Measurements from ENCODE around the gene SUB1. TPM values are rescaled to one million over a fixed set of nuclear protein-coding genes. Genes with fewer than 3 reads are reported as not detected.
"Not testable (repeated sequence)": the region's sequence is repeated elsewhere in the genome, so short reads cannot be mapped to it uniquely, and the experiment has no call there.

The SUB1 gene
- total RNA-seq, 3 donors from 2014 or later (not counting 1 experiment from before 2014, with no cell fraction given): 330 to 352 (median 338) TPM

DNA sequence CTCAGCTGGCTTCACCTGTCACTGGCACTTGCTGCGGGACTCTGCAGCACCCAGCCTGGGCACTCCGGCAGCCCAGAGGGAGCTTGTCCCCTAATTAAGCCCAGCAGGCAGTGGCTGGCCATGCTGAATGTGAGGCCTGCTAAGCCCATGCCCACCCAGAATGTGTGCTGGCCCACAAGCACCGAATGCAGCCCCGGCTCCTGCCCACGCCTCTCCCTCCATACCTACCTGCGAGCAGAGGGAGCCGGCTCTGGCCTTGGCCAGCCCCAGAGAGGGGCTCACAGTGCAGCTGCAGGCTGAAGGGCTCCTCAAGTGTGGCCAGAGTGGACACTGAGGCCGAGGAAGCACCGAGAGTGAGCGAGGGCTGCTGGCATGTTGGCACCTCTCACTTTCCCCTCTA, 32.4 kb upstream of the SUB1 start:
- Mint-ChIP-seq H3K4me1 (no peaks in the 10 kb centered on the region), H3K36me3 (no peaks in the 10 kb centered on the region), H3K9me3 (peaks cover 0 to 3% of the 10 kb centered on the region in 2 donors), H3K27ac (no peak overlapping the region), H3K27me3 (ENCODE audit: low read depth in 2 of 2) (peaks cover 0 to 4% of the 10 kb centered on the region in 2 donors), H3K4me3 (no peak overlapping the region)
- ATAC-seq (no peak), DNase-seq (no peak)
- H3K36me3 ChIP-seq (ENCODE audit: control insufficient read depth, insufficient read depth, low read length): no peaks in the 10 kb centered on the region
- no peak overlapping the region for H3K27ac ChIP-seq (ENCODE audit: low read length)
- H3K9me3 ChIP-seq (ENCODE audit: control insufficient read depth, insufficient read depth, low read length): no peaks in the 10 kb centered on the region
- no peaks in the 10 kb centered on the region for H3K4me1 ChIP-seq (ENCODE audit: control insufficient read depth, insufficient read depth, low read length)
- H3K4me3 ChIP-seq (ENCODE audit: low read length): no peak overlapping the region
- intact Hi-C loops (cut with micrococcal nuclease): no loop called here
- no peaks in the 10 kb centered on the region for H3K27me3 ChIP-seq (ENCODE audit: control insufficient read depth, insufficient read depth, low read length)
- TF ChIP-seq CTCF (IDR thresholded peaks at IDR 0.05): no peak
- 96% methylated on average over 10 of the region's 10 CpGs for WGBS (ENCODE audit: insufficient coverage)

GRCh38 chr5:32554181-32554780, 31.1 kb upstream of the SUB1 start:
- not testable (repeated sequence) for H3K4me3 Mint-ChIP-seq, H3K27ac Mint-ChIP-seq

DNA sequence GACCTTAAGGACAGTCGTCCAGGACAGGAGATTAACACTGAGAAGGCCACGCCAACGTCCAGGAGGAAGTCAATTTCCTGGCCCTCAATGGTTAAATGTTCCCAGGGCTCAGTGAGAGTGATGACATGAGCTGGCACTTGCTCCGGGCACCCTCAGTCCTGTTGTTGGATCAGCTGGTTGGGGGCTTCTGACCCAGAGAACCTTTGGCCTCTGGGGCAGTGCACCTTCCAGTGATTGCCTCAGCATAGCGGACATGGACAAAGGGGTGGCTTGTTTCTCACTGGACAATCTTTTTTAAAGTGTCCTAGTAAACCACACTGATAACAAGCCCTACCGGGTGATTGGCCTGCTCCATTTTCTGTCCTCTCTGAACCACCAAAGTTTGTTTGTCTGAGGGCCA, 28.8 kb upstream of the SUB1 start:
- H3K4me1 Mint-ChIP-seq; H3K27me3 Mint-ChIP-seq (ENCODE audit: low read depth in 2 of 2); H3K27me3 ChIP-seq (ENCODE audit: control insufficient read depth, insufficient read depth, low read length); H3K4me3 Mint-ChIP-seq; DNase-seq; H3K4me3 ChIP-seq (ENCODE audit: low read length); H3K27ac Mint-ChIP-seq; intact Hi-C loops (cut with micrococcal nuclease); H3K36me3 Mint-ChIP-seq; H3K9me3 Mint-ChIP-seq; H3K27ac ChIP-seq (ENCODE audit: low read length); H3K4me1 ChIP-seq (ENCODE audit: control insufficient read depth, insufficient read depth, low read length); H3K9me3 ChIP-seq (ENCODE audit: control insufficient read depth, insufficient read depth, low read length); ATAC-seq; H3K36me3 ChIP-seq (ENCODE audit: control insufficient read depth, insufficient read depth, low read length): not testable (repeated sequence)
- 92% methylated on average over 5 of the region's 6 CpGs for WGBS (ENCODE audit: insufficient coverage)

More at GRCh38 chr5:32554181-32554780, 31.1 kb upstream of the SUB1 start:
- DNase-seq; H3K27me3 Mint-ChIP-seq (ENCODE audit: low read depth in 2 of 2); H3K36me3 ChIP-seq (ENCODE audit: control insufficient read depth, insufficient read depth, low read length); H3K36me3 Mint-ChIP-seq; H3K4me3 ChIP-seq (ENCODE audit: low read length); H3K27ac ChIP-seq (ENCODE audit: low read length); ATAC-seq; H3K9me3 Mint-ChIP-seq; H3K4me1 Mint-ChIP-seq; intact Hi-C loops (cut with micrococcal nuclease); H3K9me3 ChIP-seq (ENCODE audit: control insufficient read depth, insufficient read depth, low read length); H3K4me1 ChIP-seq (ENCODE audit: control insufficient read depth, insufficient read depth, low read length); H3K27me3 ChIP-seq (ENCODE audit: control insufficient read depth, insufficient read depth, low read length): not testable (repeated sequence)
- WGBS (ENCODE audit: insufficient coverage): 0% methylated on average over 1 of the region's 2 CpGs

- H3K27me3 ChIP-seq (ENCODE audit: control insufficient read depth, insufficient read depth, low read length): no peaks in the 10 kb centered on the region
- H3K4me3 Mint-ChIP-seq: no peak overlapping the region
Observed at GRCh38 chr5:32559411-32559810, 25.9 kb upstream of the SUB1 start.

More at GRCh38 chr5:32559411-32559810, 25.9 kb upstream of the SUB1 start:
- no peaks in the 10 kb centered on the region for H3K9me3 ChIP-seq (ENCODE audit: control insufficient read depth, insufficient read depth, low read length)
- Mint-ChIP-seq H3K36me3 (no peaks in the 10 kb centered on the region), H3K4me1 (no peaks in the 10 kb centered on the region), H3K27ac (no peak overlapping the region), H3K27me3 (ENCODE audit: low read depth in 2 of 2) (peaks cover 0 to under 1% of the 10 kb centered on the region in 2 donors), H3K9me3 (no peaks in the 10 kb centered on the region)
- intact Hi-C loops (cut with micrococcal nuclease): no loop called here
- H3K4me1 ChIP-seq (ENCODE audit: control insufficient read depth, insufficient read depth, low read length): no peaks in the 10 kb centered on the region
- TF ChIP-seq CTCF (IDR thresholded peaks at IDR 0.05): no peak
- H3K4me3 ChIP-seq (ENCODE audit: low read length): no peak overlapping the region
- H3K36me3 ChIP-seq (ENCODE audit: control insufficient read depth, insufficient read depth, low read length): no peaks in the 10 kb centered on the region
- no peak overlapping the region for H3K27ac ChIP-seq (ENCODE audit: low read length)
- DNase-seq: no peak
- no peak for ATAC-seq
